ENCODE measurements around the gene CTNNA2.

- TF ChIP-seq CTCF (conservative IDR thresholded peaks at IDR 0.05) (no peak), EZH2 (IDR thresholded peaks at IDR 0.05; ENCODE audit: low read depth) (no peak)
Measured at GRCh38 chr2:80300954-80301353, 788.1 kb downstream of the CTNNA2 start.

All from PC-9 (cell line).